NCI-H524 treated with DMSO at 0.1 percent for 48 hours (cell line): ENCODE measurements around the gene IFNL3.
A peak's percentile ranks its signal among the peaks of the same experiment; 100 is the strongest.
"Not testable (repeated sequence)": the region's sequence is repeated elsewhere in the genome, so short reads cannot be mapped to it uniquely, and the experiment has no call there.

ENCODE experiments used
- DNase-seq: peaks from one replicate; lab custom pipeline; 2025; lab: John Stamatoyannopoulos, UW

IFNL3 gene

GRCh38 chr19:39218230-39219007, 26.4 kb downstream of the IFNL3 start:
- peak; percentile 60 for DNase-seq

GRCh38 chr19:39217094-39217493, 27.7 kb downstream of the IFNL3 start:
- DNase-seq: no peak

DNA sequence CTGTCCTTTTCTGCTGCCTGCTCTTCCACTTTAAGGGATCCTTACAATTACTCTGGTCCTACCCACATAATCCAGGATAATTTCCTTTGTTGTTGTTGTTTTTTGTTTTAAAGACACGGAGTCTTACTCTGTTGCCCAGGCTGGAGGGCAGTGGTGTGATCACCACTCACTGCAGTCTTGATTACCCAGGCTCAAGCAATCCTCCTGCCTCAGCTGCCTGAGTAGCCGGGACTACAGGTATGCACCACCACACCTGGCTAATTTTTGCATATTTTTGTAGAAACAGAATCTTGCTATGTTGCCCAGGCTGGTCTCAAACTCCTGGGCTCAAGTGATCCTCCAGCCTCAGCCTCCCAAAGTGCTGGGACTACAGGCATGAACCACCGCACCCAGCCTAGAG, 29.5 kb downstream of the IFNL3 start:
- not testable (repeated sequence) for DNase-seq

DNA sequence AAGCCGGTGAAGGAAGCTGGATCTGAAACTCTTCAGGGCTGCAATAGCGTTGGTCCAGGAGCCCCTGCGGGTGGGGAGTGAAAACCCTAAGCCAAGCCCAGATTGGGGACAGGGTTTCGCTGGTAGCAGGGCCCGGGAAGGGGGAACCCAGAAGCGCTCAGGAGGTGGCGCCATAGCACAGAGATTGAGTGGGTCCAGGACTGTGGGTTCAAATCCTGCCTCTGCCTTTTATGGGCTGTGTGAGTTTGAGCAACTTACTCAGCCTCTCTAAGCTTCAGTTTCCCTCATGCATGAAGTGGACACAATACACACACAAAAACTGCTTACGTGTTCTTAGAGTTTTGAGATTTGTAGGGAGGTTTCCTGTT, 32.4 kb downstream of the IFNL3 start:
- no peak for DNase-seq

GRCh38 chr19:39211731-39212374, 33.0 kb downstream of the IFNL3 start:
- no peak for DNase-seq

GRCh38 chr19:39209196-39209595, 35.6 kb downstream of the IFNL3 start:
- DNase-seq: no peak

DNA sequence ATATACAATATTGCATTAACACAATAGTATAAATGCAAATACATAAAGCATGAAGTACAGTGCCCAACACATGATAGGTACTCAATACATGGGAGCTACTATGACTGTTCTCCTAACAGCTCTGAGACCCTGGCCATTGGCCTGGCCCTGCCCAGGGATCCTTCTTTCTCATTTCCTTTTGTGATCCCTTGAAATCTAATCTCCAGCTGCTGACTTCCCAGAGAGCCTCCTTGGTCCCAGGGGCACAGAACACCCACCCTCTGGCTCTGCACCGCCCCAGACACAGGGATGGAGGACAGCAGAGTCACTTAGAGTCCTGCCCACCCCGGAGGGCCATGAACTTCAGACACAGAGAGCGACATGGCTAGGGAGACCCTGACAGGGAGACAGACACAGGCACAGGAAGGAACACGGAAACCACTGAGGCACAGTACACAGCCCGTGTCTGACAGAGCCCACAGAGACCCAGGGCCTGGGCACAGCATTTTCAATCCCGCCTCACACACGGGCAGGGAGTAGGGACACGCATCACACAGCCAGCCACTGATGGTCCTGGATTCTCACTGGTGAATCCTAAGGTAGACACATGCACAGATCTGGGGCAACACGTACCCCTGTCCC, 36.5 kb downstream of the IFNL3 start:
- no peak for DNase-seq

GRCh38 chr19:39207293-39207836, 37.4 kb downstream of the IFNL3 start:
- no peak for DNase-seq

- DNase-seq: no peak
Measured at GRCh38 chr19:39206122-39206521, 38.7 kb downstream of the IFNL3 start.

GRCh38 chr19:39205449-39205764, 39.4 kb downstream of the IFNL3 start:
- no peak for DNase-seq

GRCh38 chr19:39203372-39204341, 41.1 kb downstream of the IFNL3 start, which contains the start of gene SYCN:
TSS of gene SYCN (minus strand) at chr19:39204263. CDS start at chr19:39204254, 9 bp downstream.
- DNase-seq: no peak

- no peak for DNase-seq
Measured at GRCh38 chr19:39202998-39203355, 41.8 kb downstream of the IFNL3 start.

DNA sequence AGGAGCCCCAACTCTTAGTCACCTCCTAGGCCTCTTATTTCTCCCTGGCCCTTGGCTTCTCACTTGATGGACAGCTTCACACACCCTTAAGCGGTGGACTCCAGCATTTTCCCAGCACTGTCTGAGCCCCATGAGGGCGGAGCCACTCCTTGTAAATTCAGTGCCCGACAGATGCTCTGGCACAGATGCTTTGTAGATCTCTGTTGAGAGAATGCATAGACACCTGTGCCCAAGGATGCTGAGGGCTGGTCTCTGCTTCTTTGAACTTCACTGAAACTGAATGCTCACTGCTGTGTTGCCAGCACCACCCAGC, 44.0 kb downstream of the IFNL3 start:
- DNase-seq: peak; percentile 69

DNA sequence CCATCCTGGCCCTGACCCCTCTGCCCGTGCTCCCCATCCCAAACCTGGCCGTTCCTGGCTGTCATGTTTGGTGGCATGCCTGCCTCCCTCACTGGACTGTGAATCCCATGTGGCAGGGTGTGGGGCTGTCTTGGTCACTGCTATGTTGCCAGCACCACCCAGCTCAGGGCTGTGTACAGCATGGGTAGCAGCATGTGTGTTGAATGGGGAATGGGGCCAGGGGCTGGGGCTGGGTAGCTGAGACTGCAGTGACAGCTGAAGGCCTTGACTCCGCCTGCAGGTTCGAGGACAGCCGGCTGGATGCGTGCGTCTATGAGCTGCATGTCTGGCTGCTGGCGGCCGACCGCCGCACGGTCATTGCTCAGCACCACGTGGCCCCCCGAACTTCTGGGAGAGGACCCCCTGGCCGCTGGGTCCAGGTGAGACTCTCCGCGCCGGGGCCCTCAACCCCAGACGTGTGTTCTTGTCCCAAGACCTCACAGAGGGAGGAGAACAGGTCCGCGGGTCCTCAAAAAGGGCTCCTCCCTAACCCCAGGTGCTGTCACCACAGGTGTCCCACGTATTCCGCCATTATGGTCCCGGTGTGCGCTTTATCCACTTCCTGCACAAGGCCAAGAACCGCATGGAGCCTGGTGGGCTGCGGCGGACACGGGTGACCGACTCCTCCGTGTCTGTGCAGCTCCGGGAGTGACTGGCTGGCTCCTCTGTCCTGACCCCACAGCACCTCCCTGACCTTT, 44.6 kb downstream of the IFNL3 start:
- DNase-seq: no peak

- DNase-seq: no peak
Measured at GRCh38 chr19:39199025-39199424, 45.8 kb downstream of the IFNL3 start.

DNA sequence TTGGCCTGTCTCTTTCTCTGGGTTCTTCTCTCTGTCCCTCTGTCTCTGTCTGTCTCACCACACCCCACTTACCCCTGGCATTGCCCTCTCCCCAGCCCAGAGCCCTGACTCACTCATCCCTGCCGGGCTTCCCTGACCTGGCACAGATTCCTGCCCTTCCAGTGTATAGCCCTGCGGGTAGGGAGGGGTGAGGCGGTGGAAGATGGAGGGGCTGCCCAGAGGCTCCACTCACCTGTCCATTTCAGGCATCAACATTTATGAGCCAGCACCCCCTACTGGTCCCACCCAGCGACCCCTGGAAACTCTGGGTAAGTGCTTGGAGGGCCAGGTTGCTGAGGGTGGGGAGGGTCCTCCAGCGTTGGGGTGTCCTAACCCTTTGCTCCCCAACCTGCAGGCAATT, 47.0 kb downstream of the IFNL3 start:
- DNase-seq: no peak

DNA sequence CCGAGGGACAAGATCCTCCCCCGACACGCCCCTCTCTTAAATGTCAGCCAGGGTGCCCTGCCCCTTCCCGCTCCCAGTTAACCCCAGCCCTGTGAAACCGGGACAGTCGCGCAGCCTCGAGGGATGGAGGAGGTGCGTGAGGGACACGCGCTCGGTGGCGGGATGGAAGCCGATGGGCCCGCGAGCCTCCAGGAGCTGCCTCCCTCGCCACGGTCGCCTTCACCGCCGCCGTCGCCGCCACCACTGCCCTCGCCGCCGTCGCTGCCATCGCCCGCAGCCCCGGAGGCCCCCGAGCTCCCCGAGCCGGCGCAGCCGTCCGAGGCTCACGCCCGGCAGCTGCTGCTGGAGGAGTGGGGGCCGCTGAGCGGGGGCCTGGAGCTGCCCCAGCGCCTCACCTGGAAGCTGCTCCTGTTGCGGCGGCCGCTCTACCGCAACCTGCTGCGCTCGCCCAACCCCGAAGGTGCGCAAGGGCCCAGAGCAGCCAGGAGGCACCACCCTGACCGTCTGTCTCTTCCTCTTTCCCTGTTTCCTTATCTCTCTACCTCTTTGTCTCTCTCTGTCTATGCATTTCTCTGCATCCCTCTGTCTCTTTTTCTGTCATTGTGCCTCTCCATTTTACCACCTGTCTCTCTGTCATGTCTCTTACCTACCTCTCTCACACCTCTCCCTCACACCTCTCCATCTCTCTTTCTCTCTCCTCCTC, 47.8 kb downstream of the IFNL3 start, which contains the start of gene NCCRP1:
Gene NCCRP1, plus strand, starts transcription at position 105 of the 703 bp plus-strand sequence. Its CDS starts 19 bp downstream, at position 124.
- no peak for DNase-seq

GRCh38 chr19:39196320-39196719, 48.5 kb downstream of the IFNL3 start:
- DNase-seq: no peak

- no peak for DNase-seq
Measured at GRCh38 chr19:39195755-39196154, 49.1 kb downstream of the IFNL3 start.

DNA sequence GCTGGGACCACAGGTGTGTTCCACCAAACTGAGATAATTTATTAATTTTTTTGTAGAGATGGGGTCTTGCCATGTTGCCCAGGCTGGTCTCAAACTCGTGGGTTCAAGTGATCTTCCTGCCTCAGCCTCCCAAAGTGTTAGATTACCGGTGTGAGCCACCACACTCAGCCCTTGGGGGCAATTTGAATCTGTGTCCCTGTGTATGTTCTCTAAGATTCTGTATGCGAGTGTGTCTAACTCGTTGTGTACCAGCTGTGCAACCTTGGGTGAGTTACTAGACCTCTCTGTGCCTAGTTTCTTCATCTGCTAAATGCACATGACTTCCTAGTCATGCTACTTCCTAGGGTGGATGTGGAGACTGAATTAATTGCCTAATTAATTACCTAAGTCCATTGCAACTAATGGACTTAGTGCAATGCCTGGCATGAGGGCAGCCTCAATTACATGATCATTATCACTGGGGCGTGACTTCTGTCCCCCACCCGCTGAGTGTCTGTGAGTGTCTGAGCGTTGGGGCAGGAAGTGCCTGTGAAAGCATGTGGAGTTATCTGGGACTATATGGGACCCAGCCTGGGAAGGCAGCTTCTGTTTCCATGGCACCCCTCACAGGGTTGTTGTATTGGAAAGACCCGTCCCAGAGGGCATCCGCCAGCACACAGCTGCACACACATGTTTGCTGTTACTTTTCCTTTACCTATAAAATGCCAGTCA, 49.8 kb downstream of the IFNL3 start:
- DNase-seq: no peak
